GM19043 (cell line): ENCODE data around the gene SMKR1.
"Not testable (repeated sequence)": the region's sequence is repeated elsewhere in the genome, so short reads cannot be mapped to it uniquely, and the experiment has no call there.

ENCODE experiments used
- ATAC-seq: cut with Tn5 transposase; IDR thresholded peaks from one replicate; pipeline ENCODE4 v1.9.1; 2021; ENCODE audit warnings: low read depth; ENCODE audit not compliant: unreplicated experiment

The SMKR1 gene

GRCh38 chr7:129481376-129481775 lies 21.0 kb upstream of the SMKR1 start:
- not testable (repeated sequence) for ATAC-seq

- no peak for ATAC-seq
Observed at GRCh38 chr7:129482781-129483180, 19.6 kb upstream of the SMKR1 start.

GRCh38 chr7:129489491-129489890 lies 12.8 kb upstream of the SMKR1 start:
- ATAC-seq, result no peak

- no peak for ATAC-seq
Observed at GRCh38 chr7:129492391-129492790, 9.9 kb upstream of the SMKR1 start.

- no peak for ATAC-seq
Observed at GRCh38 chr7:129493555-129493954, 8.8 kb upstream of the SMKR1 start.

GRCh38 chr7:129494041-129494440 lies 8.3 kb upstream of the SMKR1 start:
- ATAC-seq, result no peak

GRCh38 chr7:129495987-129496386 lies 6.3 kb upstream of the SMKR1 start:
- no peak for ATAC-seq

- ATAC-seq, result no peak
Observed at GRCh38 chr7:129496653-129497052, 5.7 kb upstream of the SMKR1 start.

GRCh38 chr7:129497156-129497555 lies 5.2 kb upstream of the SMKR1 start:
- no peak for ATAC-seq

- ATAC-seq, result no peak
Observed at GRCh38 chr7:129498021-129498420, 4.3 kb upstream of the SMKR1 start.

GRCh38 chr7:129499999-129500398 lies 2.3 kb upstream of the SMKR1 start:
- no peak for ATAC-seq

GRCh38 chr7:129502708-129503685 lies 666 bp downstream of the SMKR1 start:
- peak; percentile 9 for ATAC-seq

GRCh38 chr7:129503725-129504124 lies 1.4 kb downstream of the SMKR1 start:
- ATAC-seq, result no peak

- ATAC-seq, result no peak
Observed at GRCh38 chr7:129512192-129512591, 9.9 kb downstream of the SMKR1 start.

- no peak for ATAC-seq
Observed at GRCh38 chr7:129513546-129513945, 11.2 kb downstream of the SMKR1 start.

GRCh38 chr7:129514683-129515082 lies 12.4 kb downstream of the SMKR1 start:
- ATAC-seq, result no peak

GRCh38 chr7:129515381-129515780 lies 13.1 kb downstream of the SMKR1 start:
- ATAC-seq, result no peak

- no peak for ATAC-seq
Observed at GRCh38 chr7:129517931-129518330, 15.6 kb downstream of the SMKR1 start.

GRCh38 chr7:129519464-129519863 lies 17.1 kb downstream of the SMKR1 start:
- no peak for ATAC-seq

- no peak for ATAC-seq
Observed at GRCh38 chr7:129522088-129522970, 20.0 kb downstream of the SMKR1 start.

- ATAC-seq, result no peak
Observed at GRCh38 chr7:129522971-129523340, 20.6 kb downstream of the SMKR1 start.
